HCT116 (cell line): ENCODE measurements around the gene STRN3. TPM values are rescaled to one million over a fixed set of nuclear protein-coding genes. Genes with fewer than 3 reads are reported as not detected.

Source experiments
- ATAC-seq: fragments of 200-7000 bp; cut with Tn5 transposase; 2 replicates; pipeline ENCODE4 v1.9.1; 2020; ENCODE audit warnings: mild to moderate bottlenecking, moderate library complexity
- BruUV-seq: library from RNA; stranded (reverse); fragments of 400-500 nt; replicated peaks from 2 replicates; lab custom pipeline; 2021; lab: Mats Ljungman, UMichigan
- CTCF ChIA-PET: fragments of 300-600 bp; sonication (Branson Sonifier 250); formaldehyde crosslinking; loops from one replicate; lab custom pipeline; 2021; ENCODE audit warnings: antibody characterized with exemption; lab: Charles Lee
- POLR2A ChIA-PET: fragments of 300-600, 350-600 bp; sonication (Branson Sonifier 250); formaldehyde crosslinking; loops from one replicate; lab custom pipeline; 2021; ENCODE audit warnings: antibody characterized with exemption; lab: Charles Lee
- RAD21 ChIA-PET, 2 experiments: fragments of 300-600 bp; sonication (Branson Sonifier 250); formaldehyde crosslinking; loops; one replicate each; lab custom pipeline; 2023; ENCODE audit warnings: low total read pairs in 2 of 2; ENCODE audit not compliant: uncharacterized antibody in 2 of 2, unreplicated experiment in 2 of 2, low non-redundant PET in 1 of 2; lab: Charles Lee
- DNase-seq: peaks from one replicate; pipeline ENCODE4 v3.0.0-alpha.2; 2010; ENCODE audit warnings: low read depth, low spot score
- H2AFZ ChIP-seq: fragments of 200-600 bp; shearing (Covaris generic), sonication (generic); 2 replicates; pipeline ENCODE4 v1.6.1; 2017; ENCODE audit warnings: low read depth, mixed run types, mixed read lengths, antibody characterized with exemption, low read length; ENCODE audit not compliant: poor library complexity, severe bottlenecking
- H3K27ac ChIP-seq: 2 replicates; pipeline ENCODE4 v1.5.1; 2012; ENCODE audit warnings: low read depth, low read length
- H3K27me3 ChIP-seq: fragments of 200-600 bp; sonication (generic); 2 replicates; pipeline ENCODE4 v1.6.1; 2016; ENCODE audit warnings: mixed run types, low read length, mixed read lengths; ENCODE audit not compliant: insufficient read depth
- H3K36me3 ChIP-seq, 2 experiments: fragments of 200-500 bp in 1 of 2; fragments of 200-600 bp in 1 of 2; sonication (Bioruptor generic) in 1 of 2; sonication (generic) in 1 of 2; 2 replicates each; pipeline versions ENCODE4 v1.5.1 to v1.6.1; 2014 to 2016; ENCODE audit warnings: low read length in 2 of 2, inconsistent platforms in 1 of 2, mixed read lengths in 1 of 2, mixed run types in 1 of 2; ENCODE audit not compliant: insufficient read depth in 2 of 2, control insufficient read depth in 1 of 2
- H3K4me1 ChIP-seq, 2 experiments: fragments of 200-600 bp in 1 of 2; sonication (generic) in 1 of 2; 2 replicates each; pipeline versions ENCODE4 v1.5.1 to v1.6.1; 2012 to 2017; ENCODE audit warnings: low read length in 2 of 2, inconsistent platforms in 1 of 2, mild to moderate bottlenecking in 1 of 2, mixed read lengths in 1 of 2, mixed run types in 1 of 2, moderate library complexity in 1 of 2; ENCODE audit not compliant: insufficient read depth in 2 of 2, control insufficient read depth in 1 of 2
- H3K4me2 ChIP-seq: fragments of 200-600 bp; sonication (generic); 2 replicates; pipeline ENCODE4 v1.6.1; 2017; ENCODE audit warnings: mixed run types, low read length, mixed read lengths
- H3K4me3 ChIP-seq, 2 experiments: fragments of 200-600 bp in 1 of 2; sonication (generic) in 1 of 2; replicated peaks in 1 of 2; 2 replicates each; pipeline ENCODE4 v1.5.1; 2011 to 2016; ENCODE audit warnings: low read length in 2 of 2, control low read depth in 1 of 2, low read depth in 1 of 2, mild to moderate bottlenecking in 1 of 2, mixed read lengths in 1 of 2, mixed run types in 1 of 2
- H3K79me2 ChIP-seq: fragments of 200-600 bp; sonication (generic); 2 replicates; pipeline ENCODE4 v1.6.1; 2017; ENCODE audit warnings: mild to moderate bottlenecking, mixed run types, low read length, moderate library complexity, mixed read lengths; ENCODE audit not compliant: insufficient read depth
- H3K9ac ChIP-seq: fragments of 200-600 bp; sonication (generic); 2 replicates; pipeline ENCODE4 v1.6.1; 2016; ENCODE audit warnings: low read length, mixed read lengths
- H3K9me2 ChIP-seq: fragments of 200-600 bp; sonication (generic), shearing (Covaris generic); 2 replicates; pipeline ENCODE4 v1.6.1; 2017; ENCODE audit warnings: mixed run types, mild to moderate bottlenecking, moderate library complexity; ENCODE audit not compliant: insufficient read depth
- H3K9me3 ChIP-seq, 2 experiments: fragments of 200-500 bp in 1 of 2; fragments of 200-600 bp in 1 of 2; sonication (Bioruptor generic) in 1 of 2; sonication (generic) in 1 of 2; 2 replicates each; pipeline ENCODE4 v1.6.1; 2014 to 2017; ENCODE audit warnings: low read length in 2 of 2, mixed read lengths in 2 of 2, inconsistent platforms in 1 of 2, low read depth in 1 of 2, mild to moderate bottlenecking in 1 of 2, mixed run types in 1 of 2, moderate library complexity in 1 of 2; ENCODE audit not compliant: control insufficient read depth in 1 of 2, insufficient read depth in 1 of 2
- H4K20me1 ChIP-seq: fragments of 200-600 bp; sonication (generic), shearing (Covaris generic); 2 replicates; pipeline ENCODE4 v1.6.1; 2017; ENCODE audit warnings: mixed run types, mild to moderate bottlenecking, moderate library complexity; ENCODE audit not compliant: insufficient read depth
- CTCF ChIP-seq, 3 experiments: fragments of 200-600 bp in 1 of 3; sonication (generic) in 1 of 3; IDR thresholded peaks in 2 of 3; conservative IDR thresholded peaks in 1 of 3; 2 replicates each; pipeline ENCODE4 v1.5.1; 2012 to 2017; ENCODE audit warnings: low read depth in 2 of 3, low read length in 2 of 3, antibody characterized with exemption in 1 of 3, borderline replicate concordance in 1 of 3, control low read depth in 1 of 3, mild to moderate bottlenecking in 1 of 3, mixed read lengths in 1 of 3, mixed run types in 1 of 3, moderate library complexity in 1 of 3; ENCODE audit not compliant: insufficient read depth in 1 of 3
- EZH2 ChIP-seq: fragments of 200-600 bp; sonication (generic); IDR thresholded peaks from 2 replicates; pipeline ENCODE4 v1.6.1; 2017; ENCODE audit warnings: antibody characterized with exemption, mixed run types
- EZH2phosphoT487 ChIP-seq: fragments of 200-600 bp; IDR thresholded peaks from 2 replicates; pipeline ENCODE4 v1.6.1; 2018; ENCODE audit warnings: antibody characterized with exemption, borderline replicate concordance
- JUND ChIP-seq: IDR thresholded peaks from 2 replicates; pipeline ENCODE4 v1.6.1; 2012
- POLR2A ChIP-seq: IDR thresholded peaks from 2 replicates; pipeline ENCODE4 v1.7.0; 2011; ENCODE audit warnings: borderline replicate concordance; ENCODE audit not compliant: insufficient read depth, insufficient read length; ENCODE audit errors: extremely low read depth
- RAD21 ChIP-seq: IDR thresholded peaks from 2 replicates; pipeline ENCODE4 v1.6.1; 2012; ENCODE audit warnings: low read depth, mild to moderate bottlenecking
- REST ChIP-seq: IDR thresholded peaks from 2 replicates; pipeline ENCODE4 v1.6.1; 2012; ENCODE audit warnings: low read depth
- SIN3A ChIP-seq: IDR thresholded peaks from 2 replicates; pipeline ENCODE4 v1.6.1; 2012; ENCODE audit warnings: low read depth
- SP1 ChIP-seq: IDR thresholded peaks from 2 replicates; pipeline ENCODE4 v1.6.1; 2012; ENCODE audit warnings: low read depth
- SRF ChIP-seq: IDR thresholded peaks from 2 replicates; pipeline ENCODE4 v1.6.1; 2012; ENCODE audit warnings: low read depth
- YY1 ChIP-seq: IDR thresholded peaks from 2 replicates; pipeline ENCODE4 v1.6.1; 2011; ENCODE audit warnings: low read length, low read depth, moderate library complexity, mild to moderate bottlenecking; ENCODE audit not compliant: insufficient replicate concordance; ENCODE audit errors: extremely low read depth
- ZBTB33 ChIP-seq: IDR thresholded peaks from 2 replicates; pipeline ENCODE4 v1.6.1; 2011; ENCODE audit warnings: mild to moderate bottlenecking, low read length, moderate library complexity; ENCODE audit not compliant: insufficient replicate concordance; ENCODE audit errors: extremely low read depth
- intact Hi-C: fragments of 100-400 bp; cut with micrococcal nuclease; formaldehyde crosslinking; loops from 2 replicates; pipeline ENCODE4 v1.10.0; 2022
- total RNA-seq: library from RNA; stranded (reverse); gene quantifications from one replicate; pipeline ENCODE4 v1.2.1, GENCODE V29; 2021; ENCODE audit not compliant: unreplicated experiment

Gene STRN3
- total RNA-seq, 1 experiment from 2014 or later: 43.4 TPM

GRCh38 chr14:31009836-31010574 is 16.2 kb downstream of the STRN3 start:
- no peak overlapping the region for H3K4me3 ChIP-seq
- ATAC-seq: no peak
- intact Hi-C loops: no loop called here
- BruUV-seq: no TSS peak
- DNase-seq: no peak
- H3K27ac ChIP-seq: no peak overlapping the region
- H4K20me1 ChIP-seq: 0 out of 2 replicates have a peak, but pooled peaks cover 3% of the 10 kb centered on the region
- ChIA-PET CTCF (no interaction called here), RAD21 (no interaction called here), POLR2A (no interaction called here)
- peaks cover 100% of the 10 kb centered on the region for H3K79me2 ChIP-seq
- TF ChIP-seq SRF (no peak), EZH2 (no peak), JUND (no peak), YY1 (no peak), REST (no peak), SIN3A (no peak), EZH2phosphoT487 (no peak), ZBTB33 (no peak), CTCF (IDR thresholded peaks at IDR 0.05 in 2 of 3, conservative IDR thresholded peaks at IDR 0.05 in 1 of 3; ENCODE audit: borderline replicate concordance in 1 of 3, insufficient read depth in 1 of 3, low read depth in 2 of 3, low read length in 2 of 3) (no peak), RAD21 (no peak), POLR2A (no peak), SP1 (no peak)
- no peaks in the 10 kb centered on the region for H3K9me2 ChIP-seq
- H3K27me3 ChIP-seq: no peaks in the 10 kb centered on the region
- H3K9ac ChIP-seq: no peak overlapping the region
- H3K4me1 ChIP-seq: 0 out of 4 replicates have a peak, but pooled peaks cover 0 to 3% of the 10 kb centered on the region in 2 experiments
- no peaks in the 10 kb centered on the region for H3K9me3 ChIP-seq
- no peak overlapping the region for H2AFZ ChIP-seq
- H3K36me3 ChIP-seq: no peaks in the 10 kb centered on the region; a peak in 2 of 4 replicates
- H3K4me2 ChIP-seq: no peak overlapping the region
